Measurements from ENCODE around the gene PACRG.

The PACRG gene

GRCh38 chr6:163343609-163344008 lies 615.8 kb downstream of the PACRG start:
- DNase-seq = no peak

GRCh38 chr6:163344411-163344810 lies 616.6 kb downstream of the PACRG start:
- DNase-seq = no peak

- DNase-seq = no peak
These were observed 618.2 kb downstream of the PACRG start for GRCh38 chr6:163345931-163346330.

GRCh38 chr6:163346497-163346961 lies 618.8 kb downstream of the PACRG start:
- DNase-seq = no peak

- no peak for DNase-seq
These were observed 619.3 kb downstream of the PACRG start for GRCh38 chr6:163347021-163347446.

- DNase-seq = no peak
These were observed 621.3 kb downstream of the PACRG start for GRCh38 chr6:163348789-163349680.

- DNase-seq = no peak
These were observed 621.9 kb downstream of the PACRG start for GRCh38 chr6:163349696-163350095.

- DNase-seq = no peak
These were observed 623.2 kb downstream of the PACRG start for GRCh38 chr6:163351013-163351412.

- DNase-seq = no peak
These were observed 624.4 kb downstream of the PACRG start for GRCh38 chr6:163352011-163352685.

- DNase-seq = no peak
These were observed 625.2 kb downstream of the PACRG start for GRCh38 chr6:163352966-163353365.

- DNase-seq = no peak
These were observed 626.3 kb downstream of the PACRG start for GRCh38 chr6:163354085-163354484.

- DNase-seq = no peak
These were observed 627.1 kb downstream of the PACRG start for GRCh38 chr6:163354761-163355425.

- DNase-seq = no peak
These were observed 627.7 kb downstream of the PACRG start for GRCh38 chr6:163355426-163355991.

GRCh38 chr6:163356324-163356723 lies 628.5 kb downstream of the PACRG start:
- DNase-seq = no peak

- no peak for DNase-seq
These were observed 629.0 kb downstream of the PACRG start for GRCh38 chr6:163356743-163357142.

GRCh38 chr6:163364641-163365040 lies 636.9 kb downstream of the PACRG start:
- no peak for DNase-seq
